T-helper 17 cell (primary cell): ENCODE results near the gene TMEM245. TPM values are rescaled to one million over a fixed set of nuclear protein-coding genes. Genes with fewer than 3 reads are reported as not detected.

Experiments used
- ATAC-seq: fragments of 150-1000 bp; cut with Tn5 transposase; 2 replicates; pipeline ENCODE4 v1.10.0; 2021; ENCODE audit warnings: mild to moderate bottlenecking, moderate library complexity
- DNase-seq, 3 donors: peaks; one replicate each; pipeline versions ENCODE4 v3.0.0 to v3.0.0-alpha.2; 2020 to 2021
- H3K9me3 ChIP-seq: one replicate; pipeline ENCODE4 v1.7.0; 2013; ENCODE audit warnings: low read length, mild to moderate bottlenecking; ENCODE audit not compliant: control insufficient read depth, poor library complexity, severe bottlenecking
- H3K27ac Mint-ChIP-seq: one replicate; pipeline ENCODE4 v1.8.0; 2022; ENCODE audit warnings: mild to moderate bottlenecking, moderate library complexity, mixed read lengths
- H3K27me3 Mint-ChIP-seq: one replicate; pipeline ENCODE4 v1.8.0; 2022; ENCODE audit warnings: mixed read lengths
- H3K36me3 Mint-ChIP-seq: one replicate; pipeline ENCODE4 v1.8.0; 2022; ENCODE audit warnings: low read depth, mixed read lengths
- H3K4me1 Mint-ChIP-seq: one replicate; pipeline ENCODE4 v1.8.0; 2022; ENCODE audit warnings: mild to moderate bottlenecking, mixed read lengths
- H3K4me3 Mint-ChIP-seq: one replicate; pipeline ENCODE4 v1.8.0; 2022; ENCODE audit warnings: mild to moderate bottlenecking, moderate library complexity, mixed read lengths
- total RNA-seq, 4 donors: library from RNA in 2 of 4; stranded (reverse) in 2 of 4; gene quantifications; one replicate each; pipeline ENCODE4 v1.2.3 and lab custom pipeline; 2022 to 2026

The TMEM245 gene
- total RNA-seq (10 to 100 TPM; 26.8 to 28.2 TPM), total RNA-seq (lab: John Stamatoyannopoulos, UW) (120 to 180 reads per million in 2 donors)

DNA sequence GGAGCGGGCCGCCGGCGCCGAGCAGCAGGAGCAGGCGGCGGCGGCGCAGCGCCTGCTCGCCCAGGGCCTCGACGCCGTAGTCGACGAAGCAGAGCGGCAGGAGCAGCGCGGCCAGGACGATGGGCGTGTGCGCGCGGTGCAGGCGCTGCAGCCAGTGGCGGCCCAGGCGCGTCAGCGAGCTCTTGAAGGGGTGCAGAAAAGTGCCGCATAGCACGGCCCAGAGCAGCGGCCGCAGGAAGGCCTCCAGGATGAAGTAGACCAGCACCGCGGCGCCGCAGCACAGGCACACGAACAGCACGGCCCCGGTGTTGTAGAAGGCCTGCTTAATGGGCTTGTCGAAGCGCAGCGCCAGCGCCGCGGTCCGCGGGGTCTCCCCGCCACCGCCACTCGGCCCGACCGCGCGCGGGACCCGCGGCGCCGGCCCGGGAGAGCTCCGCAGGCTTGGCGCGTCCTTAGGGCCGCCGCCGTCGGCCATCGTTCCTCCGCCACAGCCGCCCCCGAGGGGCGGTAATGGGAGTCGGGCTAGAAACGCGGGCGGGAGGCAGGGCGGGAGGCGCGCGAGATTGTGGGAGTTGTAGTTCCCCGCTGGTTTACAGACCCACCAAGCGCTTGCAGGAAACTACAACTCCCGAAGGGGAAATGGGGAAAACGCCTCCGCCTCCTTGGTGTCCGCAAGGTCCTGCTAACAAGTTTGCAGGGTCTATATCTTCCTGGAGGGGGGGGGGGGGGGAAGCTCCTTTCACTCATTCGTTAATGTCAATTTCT, at the start of gene TMEM245:
Gene TMEM245, minus strand, starts transcription at position 509 of the 765 bp plus-strand sequence. Its CDS starts 34 bp downstream, at position 475.
- H3K36me3 Mint-ChIP-seq = no peaks in the 10 kb centered on the region

DNA sequence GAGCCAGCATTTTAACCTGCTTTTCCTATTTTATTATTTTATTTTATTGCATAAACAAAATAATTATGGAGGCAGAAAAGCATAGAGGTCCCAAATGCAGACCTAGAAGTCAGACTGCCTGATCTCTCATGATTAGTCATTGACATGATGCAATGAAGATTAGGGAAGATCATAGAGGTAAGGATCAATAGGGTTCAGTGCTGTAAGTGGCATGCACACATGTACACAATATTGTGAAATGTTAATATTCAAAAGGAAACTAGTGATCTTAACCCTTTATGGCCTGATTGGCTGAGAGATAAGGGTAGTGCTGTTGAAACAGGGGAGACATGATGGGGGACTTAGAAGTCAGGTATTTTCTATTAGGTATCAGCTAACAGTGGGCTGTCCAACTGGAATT, 48.4 kb upstream of the TMEM245 start:
- Mint-ChIP-seq H3K4me1 (peaks cover 2% of the 10 kb centered on the region), H3K27ac (no peak overlapping the region), H3K27me3 (peaks cover 66% of the 10 kb centered on the region), H3K36me3 (peaks cover 3% of the 10 kb centered on the region), H3K4me3 (no peak overlapping the region)
- H3K9me3 ChIP-seq = no peaks in the 10 kb centered on the region
- no peak for ATAC-seq
- DNase-seq = no peak

More for the DNA sequence above, at the start of gene TMEM245:
- H3K27ac Mint-ChIP-seq = peak within 1 kb of the TSS; percentile 87
- peak within 1 kb of the TSS; percentile 94 for H3K4me3 Mint-ChIP-seq
- DNase-seq (peak; percentile 84 to 90 (median 88)), ATAC-seq (peak; percentile 94)
- H3K27me3 Mint-ChIP-seq = no peaks in the 10 kb centered on the region
- no peaks in the 10 kb centered on the region for H3K9me3 ChIP-seq
- H3K4me1 Mint-ChIP-seq = peaks cover 33% of the 10 kb centered on the region

DNA sequence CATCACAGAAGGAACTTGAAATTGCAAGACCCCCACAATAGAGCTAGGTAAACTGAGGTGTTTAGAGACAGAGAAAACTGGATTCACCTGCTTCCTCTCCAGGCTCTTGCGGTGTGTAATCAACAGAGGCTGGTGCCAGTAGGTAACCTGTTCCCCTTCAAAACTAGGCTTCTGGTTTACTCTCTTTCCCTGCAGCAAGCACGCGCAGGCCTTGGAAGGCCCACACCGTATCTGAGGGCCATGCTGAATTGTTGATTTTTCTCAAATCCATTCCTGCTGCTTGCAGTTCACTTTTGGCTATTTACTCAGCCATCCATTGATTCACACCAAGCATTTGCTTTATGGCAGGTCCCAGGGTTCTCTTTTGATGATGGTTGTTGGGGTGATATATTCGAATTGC, 48.0 kb upstream of the TMEM245 start:
- Mint-ChIP-seq H3K36me3 (peaks cover 3% of the 10 kb centered on the region), H3K27ac (no peak overlapping the region), H3K27me3 (peaks cover 71% of the 10 kb centered on the region), H3K4me3 (peak overlapping the region; percentile 81), H3K4me1 (peaks cover 2% of the 10 kb centered on the region)
- H3K9me3 ChIP-seq = no peaks in the 10 kb centered on the region
- DNase-seq (no peak), ATAC-seq (no peak)

GRCh38 chr9:109166771-109167601, 47.2 kb upstream of the TMEM245 start, which contains the start of gene FRRS1L:
Gene FRRS1L (minus strand): TSS chr9:109167249. CDS start chr9:109167138, 111 bp downstream.
- Mint-ChIP-seq H3K27me3 (peaks cover 70% of the 10 kb centered on the region), H3K4me3 (peak within 1 kb of the TSS; percentile 81), H3K36me3 (peaks cover 3% of the 10 kb centered on the region), H3K4me1 (peaks cover 2% of the 10 kb centered on the region), H3K27ac (no peak within 1 kb of the TSS)
- DNase-seq (no peak), ATAC-seq (no peak)
- no peaks in the 10 kb centered on the region for H3K9me3 ChIP-seq

GRCh38 chr9:109166171-109166770, 46.5 kb upstream of the TMEM245 start:
- no peak for ATAC-seq
- Mint-ChIP-seq H3K27me3 (peaks cover 63% of the 10 kb centered on the region), H3K4me3 (peak overlapping the region; percentile 22), H3K27ac (no peak overlapping the region), H3K4me1 (peaks cover 2% of the 10 kb centered on the region), H3K36me3 (peaks cover 3% of the 10 kb centered on the region)
- no peaks in the 10 kb centered on the region for H3K9me3 ChIP-seq
- no peak for DNase-seq

GRCh38 chr9:109164042-109164441, 44.3 kb upstream of the TMEM245 start:
- Mint-ChIP-seq H3K27ac (no peak overlapping the region), H3K4me3 (no peak overlapping the region), H3K36me3 (peaks cover 6% of the 10 kb centered on the region), H3K4me1 (peaks cover 2% of the 10 kb centered on the region), H3K27me3 (peaks cover 52% of the 10 kb centered on the region)
- no peak for ATAC-seq
- no peak for DNase-seq
- H3K9me3 ChIP-seq = no peaks in the 10 kb centered on the region

DNA sequence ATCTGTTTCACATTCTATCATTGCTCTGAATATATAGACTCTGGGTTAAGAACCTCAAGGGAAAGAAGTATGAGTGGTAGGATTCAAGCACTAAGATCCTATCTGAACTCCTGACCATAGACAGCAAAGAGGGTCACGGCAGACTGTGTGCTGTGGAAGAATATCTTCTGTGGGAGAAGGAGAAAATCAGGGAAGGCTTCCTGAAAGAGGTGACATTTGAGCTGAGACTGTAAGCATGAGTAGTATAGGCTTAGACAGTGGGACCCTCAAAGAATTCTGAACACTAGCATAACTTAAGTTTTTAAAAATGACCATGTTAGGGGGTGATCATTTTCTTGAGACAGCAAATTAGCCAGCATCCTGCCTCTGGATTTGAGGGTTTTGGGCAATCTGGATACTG, 43.4 kb upstream of the TMEM245 start:
- H3K4me1 Mint-ChIP-seq = peaks cover 2% of the 10 kb centered on the region
- H3K36me3 Mint-ChIP-seq = peaks cover 6% of the 10 kb centered on the region
- no peak for DNase-seq
- H3K4me3 Mint-ChIP-seq = no peak overlapping the region
- ATAC-seq = no peak
- H3K27ac Mint-ChIP-seq = no peak overlapping the region
- H3K27me3 Mint-ChIP-seq = peaks cover 46% of the 10 kb centered on the region
- no peaks in the 10 kb centered on the region for H3K9me3 ChIP-seq

DNA sequence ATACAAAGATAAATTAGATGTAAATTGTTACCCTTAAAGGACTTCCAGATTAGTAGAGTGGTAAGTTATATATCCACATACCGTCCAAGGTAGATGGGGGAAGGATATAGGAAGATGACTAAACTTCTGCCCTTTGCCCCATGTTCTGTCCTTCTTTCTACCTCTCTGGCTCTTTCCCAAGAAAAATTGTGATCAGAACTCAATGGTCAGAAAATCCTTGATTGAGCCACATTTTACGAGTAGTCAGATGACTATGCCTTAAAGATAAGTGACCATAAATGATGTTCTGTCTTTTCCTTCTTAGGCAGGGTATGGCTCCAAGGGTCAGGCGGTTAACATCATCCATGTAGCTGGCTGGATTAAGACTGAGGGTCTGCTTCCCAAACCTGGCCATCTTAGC, 42.9 kb upstream of the TMEM245 start:
- H3K4me1 Mint-ChIP-seq = peaks cover 2% of the 10 kb centered on the region
- DNase-seq (no peak), ATAC-seq (no peak)
- no peak overlapping the region for H3K4me3 Mint-ChIP-seq
- H3K36me3 Mint-ChIP-seq = peaks cover 6% of the 10 kb centered on the region
- peaks cover 41% of the 10 kb centered on the region for H3K27me3 Mint-ChIP-seq
- no peak overlapping the region for H3K27ac Mint-ChIP-seq
- H3K9me3 ChIP-seq = no peaks in the 10 kb centered on the region

GRCh38 chr9:109161471-109161870, 41.7 kb upstream of the TMEM245 start:
- Mint-ChIP-seq H3K4me3 (no peak overlapping the region), H3K27ac (no peak overlapping the region), H3K36me3 (peaks cover 3% of the 10 kb centered on the region), H3K4me1 (no peaks in the 10 kb centered on the region), H3K27me3 (peaks cover 33% of the 10 kb centered on the region)
- no peak for DNase-seq
- no peak for ATAC-seq
- no peaks in the 10 kb centered on the region for H3K9me3 ChIP-seq

- Mint-ChIP-seq H3K36me3 (peaks cover 3% of the 10 kb centered on the region), H3K4me1 (no peaks in the 10 kb centered on the region), H3K27me3 (peaks cover 14% of the 10 kb centered on the region), H3K27ac (no peak overlapping the region), H3K4me3 (no peak overlapping the region)
- no peaks in the 10 kb centered on the region for H3K9me3 ChIP-seq
- ATAC-seq = no peak
- no peak for DNase-seq
These were observed 39.8 kb upstream of the TMEM245 start for GRCh38 chr9:109159583-109159982.

GRCh38 chr9:109158651-109159050, 38.9 kb upstream of the TMEM245 start:
- Mint-ChIP-seq H3K27ac (no peak overlapping the region), H3K4me3 (no peak overlapping the region), H3K4me1 (no peaks in the 10 kb centered on the region), H3K36me3 (peaks cover 3% of the 10 kb centered on the region), H3K27me3 (peaks cover 9% of the 10 kb centered on the region)
- H3K9me3 ChIP-seq = no peaks in the 10 kb centered on the region
- no peak for ATAC-seq
- DNase-seq = no peak

GRCh38 chr9:109156708-109157107, 37.0 kb upstream of the TMEM245 start:
- no peaks in the 10 kb centered on the region for H3K4me1 Mint-ChIP-seq
- peak overlapping the region; percentile 19 for H3K27ac Mint-ChIP-seq
- no peaks in the 10 kb centered on the region for H3K9me3 ChIP-seq
- no peak for ATAC-seq
- no peaks in the 10 kb centered on the region for H3K27me3 Mint-ChIP-seq
- no peak for DNase-seq
- H3K4me3 Mint-ChIP-seq = no peak overlapping the region
- peaks cover 3% of the 10 kb centered on the region for H3K36me3 Mint-ChIP-seq

DNA sequence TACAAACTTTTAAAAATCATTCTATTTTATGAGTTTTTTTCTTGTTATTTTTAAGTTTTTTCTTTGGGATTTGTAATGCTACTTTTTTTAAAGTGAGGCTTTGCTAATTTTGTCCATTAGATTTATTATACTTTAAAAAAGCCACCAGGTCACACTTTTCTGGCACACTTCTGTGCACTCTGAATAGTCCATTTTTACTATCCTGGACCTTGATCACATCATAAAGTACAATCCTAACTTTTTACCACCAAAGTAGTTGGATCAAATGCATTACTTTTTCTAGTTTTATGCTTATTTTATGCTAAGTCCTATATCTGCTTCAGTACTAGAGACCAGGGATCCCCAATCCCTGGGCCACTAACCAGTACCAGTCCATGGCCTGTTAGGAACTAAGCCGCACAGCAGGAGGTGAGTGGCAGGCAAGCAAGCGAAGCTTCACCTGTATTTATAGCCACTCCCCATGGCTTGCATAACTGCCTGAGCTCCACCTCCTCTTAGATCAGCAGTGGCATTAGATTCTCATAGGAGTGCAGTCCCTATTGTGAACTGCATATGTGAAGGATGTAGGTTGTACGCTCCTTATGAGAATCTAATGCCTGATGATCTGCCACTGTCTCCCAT, 31.3 kb upstream of the TMEM245 start:
- DNase-seq (no peak), ATAC-seq (no peak)
- no peaks in the 10 kb centered on the region for H3K9me3 ChIP-seq
- peaks cover 5% of the 10 kb centered on the region for H3K27me3 Mint-ChIP-seq
- no peak overlapping the region for H3K27ac Mint-ChIP-seq
- peaks cover 2% of the 10 kb centered on the region for H3K4me1 Mint-ChIP-seq
- H3K36me3 Mint-ChIP-seq = no peaks in the 10 kb centered on the region
- no peak overlapping the region for H3K4me3 Mint-ChIP-seq
